ENCODE measurements around the gene GDAP1L1. TPM values are rescaled to one million over a fixed set of nuclear protein-coding genes. Genes with fewer than 3 reads are reported as not detected.

The GDAP1L1 gene
- total RNA-seq, 1 donor from 2014 or later, result not detected

DNA sequence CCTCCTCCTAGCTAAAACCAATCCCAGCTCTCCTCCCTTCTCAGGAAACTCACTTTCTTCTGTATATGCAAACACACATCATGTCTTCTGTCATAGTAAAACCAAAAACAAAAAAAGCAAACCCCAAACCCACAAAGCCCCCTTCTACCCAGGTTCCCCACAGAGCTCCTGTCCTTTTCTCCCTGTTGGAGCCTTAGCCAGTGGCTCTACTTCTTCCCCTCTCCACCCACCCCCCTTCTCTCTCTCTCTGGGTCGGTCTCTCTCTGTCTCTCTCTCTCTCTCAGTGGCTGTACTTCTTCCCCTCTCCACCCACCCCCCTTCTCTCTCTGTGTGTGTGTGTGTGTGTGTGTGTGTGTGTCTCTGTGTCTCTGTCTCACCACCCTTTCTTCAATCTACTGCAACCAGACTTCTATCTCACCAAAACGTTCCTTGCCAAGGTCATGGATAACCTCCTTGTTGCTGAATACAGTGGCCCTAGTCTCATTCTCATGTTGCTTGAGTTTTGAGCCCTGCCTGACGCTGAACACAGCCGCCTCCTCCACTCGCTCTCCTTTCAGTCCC is 27.9 kb upstream of the GDAP1L1 start:
- Histone ChIP-seq H3K4me1 (ENCODE audit: control insufficient read depth in 3 of 3, insufficient read depth in 3 of 3, low read length in 3 of 3) (peaks cover 2 to 12% (median 7%) of the 10 kb centered on the region in 3 donors), H3K9ac (ENCODE audit: low read depth in 1 of 3, low read length in 3 of 3) (no peak overlapping the region), H3K4me3 (ENCODE audit: low read length in 3 of 3) (no peak overlapping the region), H3K27ac (ENCODE audit: low read depth, low read length) (no peak overlapping the region), H3K9me3 (ENCODE audit: control insufficient read depth in 3 of 3, low read length in 3 of 3) (no peaks in the 10 kb centered on the region), H3K27me3 (ENCODE audit: control insufficient read depth in 3 of 3, insufficient read depth in 3 of 3, low read length in 3 of 3) (no peaks in the 10 kb centered on the region), H3K36me3 (ENCODE audit: control insufficient read depth in 3 of 3, insufficient read depth in 3 of 3, low read length in 3 of 3) (peaks cover 5 to 17% (median 7%) of the 10 kb centered on the region in 3 donors)

DNA sequence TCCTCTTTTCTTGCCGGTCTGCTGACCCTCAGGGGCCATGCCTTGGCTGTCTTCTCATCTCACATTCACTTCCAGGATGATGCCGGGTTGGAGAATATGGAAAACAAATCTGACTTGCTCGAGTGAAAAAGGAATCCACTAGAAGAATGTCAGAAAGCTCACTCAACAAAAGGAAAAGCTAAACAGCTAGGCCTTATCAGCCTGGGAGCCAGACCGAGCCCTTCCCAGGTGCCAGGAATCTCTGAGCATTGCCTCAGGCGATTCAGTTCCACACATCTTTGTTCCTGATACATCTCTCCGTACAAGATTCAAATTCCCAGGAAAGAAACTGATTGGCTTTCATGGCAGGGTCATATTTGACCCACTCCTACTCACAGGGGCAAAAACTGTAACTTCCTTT is 27.3 kb upstream of the GDAP1L1 start:
- Histone ChIP-seq H3K4me1 (ENCODE audit: control insufficient read depth in 3 of 3, insufficient read depth in 3 of 3, low read length in 3 of 3) (peaks cover 2 to 12% (median 7%) of the 10 kb centered on the region in 3 donors), H3K9ac (ENCODE audit: low read depth in 1 of 3, low read length in 3 of 3) (no peak overlapping the region), H3K27ac (ENCODE audit: low read depth, low read length) (no peak overlapping the region), H3K4me3 (ENCODE audit: low read length in 3 of 3) (no peak overlapping the region), H3K27me3 (ENCODE audit: control insufficient read depth in 3 of 3, insufficient read depth in 3 of 3, low read length in 3 of 3) (no peaks in the 10 kb centered on the region), H3K36me3 (ENCODE audit: control insufficient read depth in 3 of 3, insufficient read depth in 3 of 3, low read length in 3 of 3) (peaks cover 5 to 17% (median 7%) of the 10 kb centered on the region in 3 donors), H3K9me3 (ENCODE audit: control insufficient read depth in 3 of 3, low read length in 3 of 3) (no peaks in the 10 kb centered on the region)

DNA sequence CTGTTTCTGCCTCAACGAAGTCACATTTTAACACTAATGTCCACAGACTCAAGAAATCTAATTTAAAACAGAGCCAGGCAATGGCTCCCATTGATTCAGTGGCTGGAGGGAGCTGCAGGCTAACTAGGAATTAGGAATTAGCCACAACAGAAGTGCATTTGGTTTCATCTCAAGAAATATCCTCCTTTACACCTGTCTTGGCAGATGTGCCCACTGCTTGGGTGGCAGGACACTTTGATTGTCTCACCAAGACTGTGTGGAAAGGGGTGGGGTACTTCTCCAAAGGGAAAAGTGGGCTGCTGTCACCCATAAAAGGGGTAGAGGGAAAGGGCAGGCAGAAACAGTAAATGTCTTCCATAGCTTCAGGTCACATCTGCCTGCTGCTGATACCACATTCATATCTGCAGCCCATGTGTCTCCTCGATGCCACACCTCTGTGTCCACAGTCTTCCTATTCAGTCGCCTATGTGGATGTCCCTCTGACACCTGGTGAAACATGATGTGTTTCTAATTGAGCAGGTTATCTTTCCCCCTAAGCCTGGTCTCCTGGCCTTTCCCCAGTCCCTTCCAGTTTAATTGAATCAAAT is 25.6 kb upstream of the GDAP1L1 start:
- H3K27ac ChIP-seq (ENCODE audit: low read depth, low read length), result no peak overlapping the region

DNA sequence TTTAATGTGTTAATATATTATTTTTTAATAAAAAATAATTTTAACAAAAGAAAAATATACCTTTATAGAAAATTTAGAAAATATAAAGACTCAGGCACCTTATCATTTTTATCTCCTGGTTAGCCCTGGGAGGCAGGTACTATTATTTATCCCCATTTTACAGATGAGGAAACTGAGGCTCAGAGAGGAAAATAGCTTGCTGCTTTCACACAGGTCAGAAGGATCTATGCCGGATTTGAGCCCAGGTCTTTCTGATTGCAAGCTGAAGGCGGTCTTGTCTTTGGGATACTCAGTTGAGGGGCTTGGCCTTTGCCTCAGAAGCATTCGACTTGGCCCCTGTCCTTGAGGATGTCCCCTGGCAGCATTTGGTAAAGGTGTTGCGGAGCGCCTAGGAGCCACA is 25.1 kb upstream of the GDAP1L1 start:
- peaks cover 2 to 5% (median 4%) of the 10 kb centered on the region in 3 donors for H3K4me1 ChIP-seq (ENCODE audit: control insufficient read depth in 3 of 3, insufficient read depth in 3 of 3, low read length in 3 of 3)
- H3K36me3 ChIP-seq (ENCODE audit: control insufficient read depth in 3 of 3, insufficient read depth in 3 of 3, low read length in 3 of 3), result peaks cover 7 to 8% (median 8%) of the 10 kb centered on the region in 3 donors
- no peak overlapping the region for H3K4me3 ChIP-seq (ENCODE audit: low read length in 3 of 3)
- no peaks in the 10 kb centered on the region for H3K9me3 ChIP-seq (ENCODE audit: control insufficient read depth in 3 of 3, low read length in 3 of 3)
- H3K9ac ChIP-seq (ENCODE audit: low read depth in 1 of 3, low read length in 3 of 3), result no peak overlapping the region
- H3K27me3 ChIP-seq (ENCODE audit: control insufficient read depth in 3 of 3, insufficient read depth in 3 of 3, low read length in 3 of 3), result no peaks in the 10 kb centered on the region
- no peak overlapping the region for H3K27ac ChIP-seq (ENCODE audit: low read depth, low read length)

More for the DNA sequence above, 25.6 kb upstream of the GDAP1L1 start:
- Histone ChIP-seq H3K27me3 (ENCODE audit: control insufficient read depth in 3 of 3, insufficient read depth in 3 of 3, low read length in 3 of 3) (no peaks in the 10 kb centered on the region), H3K4me1 (ENCODE audit: control insufficient read depth in 3 of 3, insufficient read depth in 3 of 3, low read length in 3 of 3) (peaks cover 2 to 7% (median 4%) of the 10 kb centered on the region in 3 donors), H3K36me3 (ENCODE audit: control insufficient read depth in 3 of 3, insufficient read depth in 3 of 3, low read length in 3 of 3) (peaks cover 7 to 11% (median 8%) of the 10 kb centered on the region in 3 donors), H3K9ac (ENCODE audit: low read depth in 1 of 3, low read length in 3 of 3) (no peak overlapping the region), H3K9me3 (ENCODE audit: control insufficient read depth in 3 of 3, low read length in 3 of 3) (no peaks in the 10 kb centered on the region), H3K4me3 (ENCODE audit: low read length in 3 of 3) (no peak overlapping the region)

DNA sequence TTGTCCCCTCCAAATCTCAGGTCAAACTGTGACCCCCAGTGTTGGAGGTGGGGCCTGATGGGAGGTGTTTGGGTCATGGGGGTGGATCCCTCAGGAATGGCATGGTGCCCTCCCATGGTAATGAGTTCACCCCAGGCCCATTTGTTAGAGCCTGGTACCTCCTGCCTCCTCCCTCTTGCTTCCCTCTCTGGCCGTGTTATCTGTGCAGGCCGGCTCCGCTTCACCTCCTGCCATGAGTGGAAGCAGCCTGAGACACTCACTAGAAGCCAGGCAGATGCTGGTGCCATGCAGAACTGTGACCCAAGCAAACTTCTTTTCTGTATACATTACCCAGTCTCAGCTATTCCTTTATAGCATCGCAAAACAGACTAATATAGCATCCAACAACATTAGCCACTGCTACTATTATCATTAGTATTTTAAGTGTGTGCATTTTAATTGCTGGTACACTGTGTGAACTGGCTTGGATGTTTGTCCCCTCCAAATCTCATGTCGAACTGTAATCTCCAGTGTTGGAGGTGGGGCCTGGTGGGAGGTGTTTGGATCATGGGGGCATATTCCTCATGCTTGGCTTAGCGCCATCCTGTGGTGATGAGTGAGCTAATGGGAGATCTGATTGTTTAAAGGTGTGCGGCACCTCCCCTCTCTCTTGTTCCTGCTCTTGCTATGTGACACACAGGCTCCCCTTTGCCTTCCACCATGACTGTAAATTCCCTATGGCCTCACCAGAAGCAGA is 24.3 kb upstream of the GDAP1L1 start:
- Histone ChIP-seq H3K36me3 (ENCODE audit: control insufficient read depth in 3 of 3, insufficient read depth in 3 of 3, low read length in 3 of 3) (peaks cover 7 to 8% (median 8%) of the 10 kb centered on the region in 3 donors), H3K27me3 (ENCODE audit: control insufficient read depth in 3 of 3, insufficient read depth in 3 of 3, low read length in 3 of 3) (no peaks in the 10 kb centered on the region), H3K27ac (ENCODE audit: low read depth, low read length) (no peak overlapping the region), H3K4me1 (ENCODE audit: control insufficient read depth in 3 of 3, insufficient read depth in 3 of 3, low read length in 3 of 3) (peaks cover 0 to 3% (median under 1%) of the 10 kb centered on the region in 3 donors), H3K9me3 (ENCODE audit: control insufficient read depth in 3 of 3, low read length in 3 of 3) (no peaks in the 10 kb centered on the region), H3K9ac (ENCODE audit: low read depth in 1 of 3, low read length in 3 of 3) (no peak overlapping the region), H3K4me3 (ENCODE audit: low read length in 3 of 3) (no peak overlapping the region)

DNA sequence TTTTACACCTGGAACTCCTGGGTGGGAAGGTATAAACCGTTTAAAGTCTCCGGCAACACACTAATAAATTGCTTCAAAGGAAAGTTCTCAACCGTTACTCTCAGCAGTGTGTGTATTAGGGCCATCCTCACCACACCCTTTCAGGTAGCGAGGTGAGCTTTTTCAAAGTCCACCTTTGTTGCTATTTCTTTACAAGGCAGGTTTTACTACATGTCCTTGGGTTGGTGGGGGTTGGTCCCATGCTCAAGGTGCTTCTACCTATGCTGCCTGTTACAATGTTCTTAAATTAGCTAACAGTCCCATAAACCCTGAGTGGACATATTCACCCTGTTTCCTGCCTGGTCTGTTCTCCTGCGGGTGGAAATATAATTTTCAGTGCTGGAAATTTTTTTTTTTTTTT is 23.4 kb upstream of the GDAP1L1 start:
- Histone ChIP-seq H3K27me3 (ENCODE audit: control insufficient read depth in 3 of 3, insufficient read depth in 3 of 3, low read length in 3 of 3) (no peaks in the 10 kb centered on the region), H3K9me3 (ENCODE audit: control insufficient read depth in 3 of 3, low read length in 3 of 3) (no peaks in the 10 kb centered on the region), H3K27ac (ENCODE audit: low read depth, low read length) (no peak overlapping the region), H3K9ac (ENCODE audit: low read depth in 1 of 3, low read length in 3 of 3) (no peak overlapping the region), H3K4me1 (ENCODE audit: control insufficient read depth in 3 of 3, insufficient read depth in 3 of 3, low read length in 3 of 3) (peaks cover 0 to 4% (median 3%) of the 10 kb centered on the region in 3 donors), H3K4me3 (ENCODE audit: low read length in 3 of 3) (no peak overlapping the region), H3K36me3 (ENCODE audit: control insufficient read depth in 3 of 3, insufficient read depth in 3 of 3, low read length in 3 of 3) (peaks cover 7 to 8% (median 8%) of the 10 kb centered on the region in 3 donors)

DNA sequence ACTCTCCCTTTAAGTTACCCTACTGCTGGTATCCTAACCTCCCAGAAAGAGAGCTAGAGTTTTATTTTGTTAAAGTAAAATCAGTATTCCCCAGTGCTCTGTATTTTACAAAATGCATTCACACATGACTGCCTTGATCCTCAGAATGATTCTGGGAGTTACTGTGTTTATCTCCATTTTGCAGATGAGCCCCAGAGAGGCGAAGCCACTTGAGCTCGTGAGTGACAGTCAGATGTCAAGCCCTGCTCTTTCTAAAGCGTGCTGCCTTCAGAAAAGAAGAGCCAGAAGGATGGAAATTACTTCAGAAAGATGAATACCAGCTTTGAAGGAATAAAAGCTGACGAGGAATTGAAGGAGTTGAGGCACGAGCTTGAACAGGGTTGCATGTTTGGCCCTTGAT is 22.5 kb upstream of the GDAP1L1 start:
- H3K4me1 ChIP-seq (ENCODE audit: control insufficient read depth in 3 of 3, insufficient read depth in 3 of 3, low read length in 3 of 3), result peaks cover 0 to 9% (median 7%) of the 10 kb centered on the region in 3 donors
- H3K27ac ChIP-seq (ENCODE audit: low read depth, low read length), result no peak overlapping the region
- no peak overlapping the region for H3K9ac ChIP-seq (ENCODE audit: low read depth in 1 of 3, low read length in 3 of 3)
- no peaks in the 10 kb centered on the region for H3K27me3 ChIP-seq (ENCODE audit: control insufficient read depth in 3 of 3, insufficient read depth in 3 of 3, low read length in 3 of 3)
- peaks cover 7 to 8% (median 8%) of the 10 kb centered on the region in 3 donors for H3K36me3 ChIP-seq (ENCODE audit: control insufficient read depth in 3 of 3, insufficient read depth in 3 of 3, low read length in 3 of 3)
- H3K9me3 ChIP-seq (ENCODE audit: control insufficient read depth in 3 of 3, low read length in 3 of 3), result no peaks in the 10 kb centered on the region
- H3K4me3 ChIP-seq (ENCODE audit: low read length in 3 of 3), result no peak overlapping the region

DNA sequence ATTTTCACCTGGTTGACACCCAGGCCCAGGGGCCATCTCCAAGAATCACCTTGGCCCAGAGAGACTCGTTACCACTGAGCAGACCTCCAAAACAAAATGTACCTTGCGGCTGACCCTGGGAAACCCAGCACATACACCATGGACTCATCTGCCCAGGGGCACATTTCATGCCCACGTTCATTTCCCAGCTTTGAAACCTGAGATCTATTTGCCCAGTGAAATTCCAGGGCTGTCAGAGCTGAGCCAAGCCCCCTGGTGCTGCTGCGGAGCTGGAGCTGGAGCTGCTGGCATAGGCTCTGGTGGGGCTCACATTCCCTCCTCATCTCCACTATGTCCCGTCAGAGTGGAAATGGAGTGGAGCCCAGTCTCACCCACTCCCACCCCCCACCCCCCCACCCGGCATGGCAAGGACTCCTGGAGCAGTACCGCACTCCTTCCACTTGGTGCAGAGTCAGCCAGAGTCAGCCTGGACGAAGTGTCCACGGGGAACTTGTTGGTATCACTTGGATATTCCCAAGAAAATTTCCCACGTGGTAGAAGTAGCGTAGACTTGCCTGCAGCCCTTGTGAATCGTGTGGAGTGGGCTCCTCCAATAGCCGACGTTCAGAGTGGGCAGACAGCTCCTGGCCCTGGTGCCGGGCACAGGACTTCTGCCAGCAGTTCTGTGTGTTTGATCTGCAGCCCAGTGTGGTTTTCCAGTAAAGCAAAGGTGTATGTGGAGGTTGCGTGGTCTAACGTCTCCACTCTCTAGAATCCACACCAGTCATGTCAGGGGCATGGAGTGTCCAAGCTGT is 18.4 kb upstream of the GDAP1L1 start:
- Histone ChIP-seq H3K36me3 (ENCODE audit: control insufficient read depth in 3 of 3, insufficient read depth in 3 of 3, low read length in 3 of 3) (peaks cover 0 to 3% (median 0%) of the 10 kb centered on the region in 3 donors), H3K27me3 (ENCODE audit: control insufficient read depth in 3 of 3, insufficient read depth in 3 of 3, low read length in 3 of 3) (no peaks in the 10 kb centered on the region), H3K27ac (ENCODE audit: low read depth, low read length) (no peak overlapping the region), H3K4me1 (ENCODE audit: control insufficient read depth in 3 of 3, insufficient read depth in 3 of 3, low read length in 3 of 3) (peaks cover 0 to 9% (median 7%) of the 10 kb centered on the region in 3 donors), H3K9ac (ENCODE audit: low read depth in 1 of 3, low read length in 3 of 3) (peak overlapping the region in 1 of 3 donors; percentile 33), H3K4me3 (ENCODE audit: low read length in 3 of 3) (peak overlapping the region in 1 of 3 donors; percentile 35), H3K9me3 (ENCODE audit: control insufficient read depth in 3 of 3, low read length in 3 of 3) (no peaks in the 10 kb centered on the region)

DNA sequence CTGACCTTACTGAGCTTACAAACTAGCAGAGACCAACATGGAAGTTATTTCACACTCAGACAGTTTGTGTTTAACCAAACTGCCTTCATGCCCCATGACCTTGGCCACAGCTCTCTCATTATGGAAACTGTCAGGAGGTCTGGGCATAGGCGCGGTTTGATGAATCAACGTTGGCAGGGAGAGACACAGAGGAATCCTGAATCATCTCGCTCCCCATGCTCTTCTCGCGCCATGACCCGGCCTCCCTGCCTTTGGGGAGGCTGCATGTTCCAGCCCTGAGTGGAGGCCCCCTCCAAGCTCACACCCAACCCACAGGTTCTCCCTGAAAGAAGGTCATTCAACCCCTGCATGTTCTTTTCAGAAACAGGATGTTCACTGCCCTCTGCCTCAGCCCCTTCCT is 15.9 kb upstream of the GDAP1L1 start:
- H3K27me3 ChIP-seq (ENCODE audit: control insufficient read depth in 3 of 3, insufficient read depth in 3 of 3, low read length in 3 of 3), result no peaks in the 10 kb centered on the region
- no peak overlapping the region for H3K4me3 ChIP-seq (ENCODE audit: low read length in 3 of 3)
- no peak overlapping the region for H3K9ac ChIP-seq (ENCODE audit: low read depth in 1 of 3, low read length in 3 of 3)
- no peaks in the 10 kb centered on the region for H3K9me3 ChIP-seq (ENCODE audit: control insufficient read depth in 3 of 3, low read length in 3 of 3)
- H3K4me1 ChIP-seq (ENCODE audit: control insufficient read depth in 3 of 3, insufficient read depth in 3 of 3, low read length in 3 of 3), result peaks cover 0 to 9% (median 7%) of the 10 kb centered on the region in 3 donors
- no peak overlapping the region for H3K27ac ChIP-seq (ENCODE audit: low read depth, low read length)
- H3K36me3 ChIP-seq (ENCODE audit: control insufficient read depth in 3 of 3, insufficient read depth in 3 of 3, low read length in 3 of 3), result no peaks in the 10 kb centered on the region
